ENCODE measurements around the gene TPPP2.
"Not testable (repeated sequence)": the region's sequence is repeated elsewhere in the genome, so short reads cannot be mapped to it uniquely, and the experiment has no call there.

TPPP2 gene

GRCh38 chr14:21029917-21030316 is at the start of gene TPPP2:
TPPP2 (plus strand) TSS chr14:21030217; CDS start chr14:21030582, 365 bp downstream.
- DNase-seq, result no peak

- no peak for DNase-seq
Measured at GRCh38 chr14:20980906-20981305, 49.1 kb upstream of the TPPP2 start.

- no peak for DNase-seq
Measured at GRCh38 chr14:20982646-20983369, 47.2 kb upstream of the TPPP2 start.

DNA sequence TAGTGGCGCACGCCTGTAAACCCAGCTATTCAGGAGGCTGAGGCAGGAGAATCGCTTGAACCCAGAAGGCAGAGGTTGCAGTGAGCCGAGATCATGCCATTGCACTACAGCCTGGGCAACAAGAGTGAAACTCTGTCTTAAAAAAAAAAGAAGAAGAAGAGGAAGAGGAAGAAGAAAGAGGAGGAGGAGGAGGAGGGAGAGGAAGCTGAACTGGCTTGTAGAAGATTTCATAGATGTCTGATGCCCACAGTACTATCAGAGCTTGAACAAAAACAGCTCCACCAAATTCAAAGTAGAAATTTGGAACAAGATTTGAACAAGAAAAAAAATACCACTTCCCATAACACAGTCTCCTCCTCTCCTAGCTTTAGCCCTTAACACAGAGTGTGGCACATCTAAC is 44.4 kb upstream of the TPPP2 start:
- not testable (repeated sequence) for DNase-seq

DNA sequence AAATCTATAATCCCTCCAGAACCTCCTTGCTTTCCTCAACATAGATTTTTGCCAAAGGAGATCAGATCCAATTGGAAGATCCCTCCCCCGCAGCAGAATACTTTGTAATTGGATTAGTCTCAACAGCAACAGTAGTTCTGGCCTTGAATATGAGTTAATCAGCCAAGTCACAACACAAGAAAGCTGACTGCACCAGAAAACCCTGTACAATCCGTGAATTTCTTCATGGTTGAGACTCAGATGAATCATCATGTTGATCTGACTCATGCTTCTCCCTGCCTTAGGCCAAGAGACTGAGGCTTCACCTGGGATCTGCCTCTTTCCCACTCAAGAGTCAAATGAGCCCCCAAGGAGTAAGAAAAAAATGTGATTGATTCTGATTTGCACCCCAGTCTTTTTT is 43.2 kb upstream of the TPPP2 start:
- DNase-seq, result no peak

DNA sequence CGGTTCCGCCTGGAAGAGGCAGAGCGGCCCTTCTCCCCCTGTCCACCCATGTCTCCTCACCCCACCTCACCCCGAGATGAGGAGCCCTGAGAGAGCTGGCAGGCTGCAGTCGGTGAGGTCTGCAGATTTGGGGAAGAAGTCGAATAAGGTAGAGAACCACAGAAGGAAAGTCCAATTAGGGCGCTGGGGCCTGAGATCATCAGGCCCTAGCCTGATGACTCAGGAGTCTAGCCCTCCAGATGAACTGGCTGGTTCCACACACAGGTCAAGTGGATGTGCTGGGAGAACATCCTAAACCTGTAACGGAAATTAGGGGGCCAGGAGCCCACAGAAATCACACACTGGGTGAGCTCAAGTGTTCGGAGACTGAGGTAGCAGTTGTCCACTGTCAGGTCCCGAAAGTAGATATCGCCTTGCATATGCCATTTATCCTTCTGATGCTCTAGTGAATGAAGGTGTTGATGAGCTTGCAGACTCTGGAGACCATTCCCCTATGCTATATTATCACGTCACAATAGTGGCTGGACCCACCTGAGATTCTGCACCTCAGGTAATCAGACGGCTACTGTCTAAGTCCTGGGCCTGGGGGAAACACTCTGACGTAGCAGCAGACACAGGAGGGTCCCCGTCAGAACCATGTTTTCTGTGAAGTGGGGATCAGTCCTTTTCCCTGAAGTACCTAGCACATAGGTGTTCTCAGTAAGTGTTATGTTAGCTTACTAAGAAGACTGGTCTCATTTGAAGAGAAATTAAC is 41.1 kb upstream of the TPPP2 start:
- no peak for DNase-seq

GRCh38 chr14:20989471-20989786 is 40.6 kb upstream of the TPPP2 start:
- no peak for DNase-seq

GRCh38 chr14:20989787-20990600 is 40.0 kb upstream of the TPPP2 start, which contains the start of gene METTL17:
METTL17 (plus strand) TSS chr14:20989980; CDS start chr14:20990003, 23 bp downstream.
- peak; percentile 92 for DNase-seq

GRCh38 chr14:20996521-20996920 is 33.5 kb upstream of the TPPP2 start:
- DNase-seq, result no peak

GRCh38 chr14:20997115-20997514 is 32.9 kb upstream of the TPPP2 start:
- no peak for DNase-seq

- no peak for DNase-seq
Measured at GRCh38 chr14:20997564-20997963, 32.5 kb upstream of the TPPP2 start.

GRCh38 chr14:20998139-20998538 is 31.9 kb upstream of the TPPP2 start:
- no peak for DNase-seq

- no peak for DNase-seq
Measured at GRCh38 chr14:20998674-20999366, 31.2 kb upstream of the TPPP2 start, which contains the start of gene SLC39A2. SLC39A2 (plus strand) TSS chr14:20999293; CDS start chr14:20999447, 154 bp downstream.

DNA sequence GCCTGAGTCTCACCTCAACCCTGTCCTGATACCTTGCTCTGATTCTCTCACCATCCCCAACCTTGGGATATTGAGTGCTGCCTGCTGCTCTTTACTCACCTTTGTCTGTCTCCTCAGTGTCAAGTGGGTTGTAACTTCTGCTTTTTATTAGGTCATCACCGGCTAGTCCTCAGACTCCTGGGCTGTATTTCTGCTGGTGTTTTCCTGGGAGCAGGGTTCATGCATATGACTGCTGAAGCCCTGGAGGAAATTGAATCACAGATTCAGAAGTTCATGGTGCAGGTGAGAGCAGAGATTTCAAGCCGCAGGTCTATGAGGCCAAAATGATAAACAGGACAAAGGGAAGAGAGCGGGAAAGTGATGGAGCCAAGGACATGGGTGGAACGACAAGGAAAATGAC is 30.4 kb upstream of the TPPP2 start:
- DNase-seq, result no peak

DNA sequence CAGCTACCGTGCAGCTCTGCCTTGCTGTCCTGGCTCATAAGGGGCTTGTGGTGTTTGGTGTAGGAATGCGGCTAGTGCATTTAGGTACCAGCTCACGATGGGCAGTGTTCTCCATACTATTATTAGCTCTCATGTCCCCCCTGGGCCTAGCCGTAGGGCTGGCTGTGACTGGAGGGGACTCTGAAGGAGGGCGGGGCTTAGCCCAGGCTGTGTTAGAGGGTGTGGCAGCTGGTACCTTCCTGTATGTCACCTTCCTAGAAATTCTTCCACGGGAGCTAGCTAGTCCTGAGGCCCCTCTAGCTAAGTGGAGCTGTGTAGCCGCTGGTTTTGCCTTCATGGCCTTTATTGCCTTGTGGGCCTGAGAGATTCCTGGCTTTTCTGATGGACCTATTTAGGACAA is 28.8 kb upstream of the TPPP2 start:
- no peak for DNase-seq

GRCh38 chr14:21003788-21004346 is 26.1 kb upstream of the TPPP2 start:
- no peak for DNase-seq

- not testable (repeated sequence) for DNase-seq
Measured at GRCh38 chr14:21009721-21010120, 20.3 kb upstream of the TPPP2 start.

DNA sequence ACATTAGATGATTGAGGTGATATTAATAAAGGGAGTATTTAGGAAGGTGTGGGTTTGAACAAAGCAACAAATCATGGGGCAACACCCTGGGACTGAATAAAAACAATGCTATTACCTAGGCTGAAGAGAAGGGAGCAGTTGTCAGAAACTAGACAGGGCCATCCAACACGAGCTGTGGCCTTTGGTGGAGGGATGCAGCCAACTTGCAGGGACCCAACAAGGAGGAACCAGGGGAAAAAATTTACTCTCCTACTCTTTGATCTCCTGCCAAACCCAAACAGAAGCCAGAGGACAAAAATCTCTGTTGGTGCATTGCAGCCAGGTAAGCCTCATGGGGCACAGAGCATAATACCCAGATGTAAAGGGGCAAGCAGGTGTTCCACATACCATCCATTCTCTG is 18.9 kb upstream of the TPPP2 start:
- no peak for DNase-seq

DNA sequence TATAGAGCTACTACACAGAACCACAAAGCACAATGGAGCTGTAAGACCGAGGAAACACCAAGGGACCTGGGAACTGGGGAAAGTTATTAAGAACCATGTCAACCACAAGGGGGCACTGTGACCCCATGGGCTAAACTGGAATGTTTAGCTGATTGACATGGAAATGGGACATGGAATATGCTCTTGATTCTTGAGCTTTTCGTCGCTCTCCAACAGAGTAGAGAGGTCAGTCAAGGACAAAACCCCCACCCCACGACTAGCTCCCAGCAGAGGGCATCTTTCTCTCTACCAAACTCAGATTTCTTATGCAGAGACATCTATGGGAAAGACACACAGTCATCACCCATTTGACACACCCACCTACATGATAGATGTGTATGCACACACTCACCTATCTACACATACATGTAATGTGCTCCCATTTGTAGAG is 15.2 kb upstream of the TPPP2 start:
- DNase-seq, result peak; percentile 86

DNA sequence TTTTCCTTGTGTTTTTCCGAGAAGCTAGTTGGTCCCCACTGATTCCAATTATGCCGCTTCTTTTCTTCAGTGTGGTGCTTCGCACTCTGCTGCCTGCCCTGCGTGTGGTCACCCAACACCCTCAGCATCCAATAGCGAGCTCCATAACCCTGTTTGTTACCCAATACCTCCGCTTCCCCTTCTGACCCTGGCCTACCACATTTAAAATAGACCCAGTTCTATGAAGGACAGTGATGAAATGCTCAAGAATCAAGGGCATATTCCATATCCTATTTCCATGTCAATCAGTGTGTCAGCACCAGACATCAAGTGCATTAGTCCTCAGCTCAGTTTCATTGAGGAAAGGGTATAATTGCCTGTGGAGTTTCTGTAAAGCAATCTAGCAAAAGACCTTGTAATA is 14.7 kb upstream of the TPPP2 start:
- DNase-seq, result no peak

- DNase-seq, result no peak
Measured at GRCh38 chr14:21016413-21017190, 13.4 kb upstream of the TPPP2 start.
